Measurements from ENCODE around the gene ATP6V0D1.
"Not testable (repeated sequence)": the region's sequence is repeated elsewhere in the genome, so short reads cannot be mapped to it uniquely, and the experiment has no call there.

ATP6V0D1 gene

DNA sequence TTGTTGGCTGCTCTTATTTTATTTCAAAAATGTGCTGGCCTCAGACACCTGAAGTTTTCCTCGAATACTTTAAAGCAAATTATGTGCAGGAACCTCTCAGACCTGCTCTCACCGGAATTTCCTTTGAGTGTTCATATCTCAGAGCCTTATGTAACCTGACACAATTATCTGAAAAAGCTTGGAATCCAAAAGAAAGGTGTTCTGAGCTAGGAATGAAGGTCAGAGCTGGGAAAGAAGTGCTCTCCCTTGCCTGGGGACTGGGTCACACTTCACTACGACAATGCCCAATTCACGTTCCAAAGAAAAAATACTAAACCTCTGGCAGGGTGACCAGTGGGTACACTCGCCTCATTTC is 56.7 kb downstream of the ATP6V0D1 start:
- DNase-seq: no peak

DNA sequence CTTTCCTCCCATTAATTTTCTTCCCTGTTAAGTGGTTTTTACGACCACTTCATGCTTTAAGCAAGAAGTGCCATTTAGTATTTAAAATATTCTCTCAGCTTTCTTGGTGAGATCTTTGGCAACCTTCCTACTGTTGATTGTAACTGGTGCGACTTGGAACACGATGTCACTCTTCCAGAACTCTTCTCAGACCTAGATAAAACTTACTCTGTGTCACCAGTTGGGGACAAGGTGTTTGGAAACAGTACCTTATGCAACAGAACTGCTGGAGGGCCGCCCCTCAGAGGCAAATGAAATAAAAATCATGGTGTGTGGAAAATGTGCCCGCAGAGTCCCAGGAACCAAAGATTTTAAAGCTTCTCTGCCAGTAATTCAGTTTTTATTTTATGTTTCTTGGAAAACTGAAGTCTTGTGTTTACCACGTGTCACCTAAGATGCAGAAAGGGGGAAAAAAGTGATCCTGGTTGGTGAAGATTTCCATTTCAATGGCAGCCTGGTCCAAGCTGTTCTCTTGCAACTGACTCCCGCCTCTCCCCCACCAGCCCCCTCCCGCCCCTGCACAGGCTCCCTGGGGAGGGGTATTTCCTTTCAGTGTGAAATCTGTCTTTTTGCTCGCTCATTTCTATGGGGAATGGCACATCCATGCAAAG is 57.2 kb downstream of the ATP6V0D1 start:
- DNase-seq: no peak

DNA sequence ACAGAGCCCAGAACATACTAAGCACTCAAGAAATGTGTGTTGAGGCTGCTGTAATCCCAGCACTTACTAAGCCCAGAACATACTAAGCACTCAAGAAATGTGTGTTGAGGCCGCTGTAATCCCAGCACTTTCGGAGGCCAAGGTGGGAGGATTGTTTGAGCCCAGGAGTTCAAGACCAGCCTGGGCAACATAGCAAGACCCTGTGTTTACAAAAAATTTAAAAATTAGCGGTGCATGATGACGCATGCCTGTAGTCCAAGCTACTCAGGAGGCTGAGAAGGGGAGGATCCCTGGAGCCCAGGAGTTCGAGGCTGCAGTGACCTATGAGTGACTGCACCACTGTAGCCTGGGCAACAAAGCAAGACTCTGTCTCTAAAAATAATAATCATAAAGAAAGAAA is 57.9 kb downstream of the ATP6V0D1 start:
- no peak for DNase-seq

DNA sequence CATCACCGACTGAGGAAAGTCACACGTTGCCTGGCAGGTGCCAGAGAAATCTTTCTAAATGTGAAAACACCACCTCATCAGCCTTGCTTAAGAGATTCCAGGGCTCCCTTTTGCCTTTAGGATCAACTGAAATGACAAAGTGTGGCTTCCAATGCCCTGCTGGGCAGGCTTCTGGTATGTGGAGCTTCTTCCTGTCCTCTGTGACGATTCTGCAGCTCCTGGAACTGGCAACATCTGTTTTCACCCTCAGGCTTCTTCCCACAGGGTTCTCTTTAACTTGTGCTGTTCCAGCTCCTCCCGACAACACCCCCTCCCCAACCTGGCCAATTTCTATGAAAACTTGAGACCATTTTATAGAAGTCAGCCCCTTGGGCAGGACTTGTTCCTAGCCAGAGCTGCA is 59.9 kb downstream of the ATP6V0D1 start:
- no peak for DNase-seq

DNA sequence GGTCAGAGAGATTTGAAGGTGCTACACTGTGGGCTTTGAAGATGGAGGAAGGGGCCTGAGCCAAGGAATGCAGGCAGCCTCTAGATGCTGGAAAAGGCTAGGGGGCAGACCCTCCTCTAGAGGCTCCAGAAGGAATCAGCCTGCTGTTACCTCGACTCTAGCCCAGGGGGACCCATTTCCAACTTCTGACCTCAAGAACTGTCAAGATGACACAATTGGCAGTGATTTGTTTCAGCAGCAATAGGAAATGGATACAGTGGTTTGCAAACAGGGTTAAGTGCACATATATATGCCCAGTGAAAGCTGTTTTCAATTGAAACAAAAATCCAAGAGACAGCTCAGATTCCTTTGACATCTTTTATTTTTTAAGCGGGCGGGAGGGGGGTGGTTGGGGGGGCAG is 61.0 kb downstream of the ATP6V0D1 start:
- DNase-seq: no peak

DNA sequence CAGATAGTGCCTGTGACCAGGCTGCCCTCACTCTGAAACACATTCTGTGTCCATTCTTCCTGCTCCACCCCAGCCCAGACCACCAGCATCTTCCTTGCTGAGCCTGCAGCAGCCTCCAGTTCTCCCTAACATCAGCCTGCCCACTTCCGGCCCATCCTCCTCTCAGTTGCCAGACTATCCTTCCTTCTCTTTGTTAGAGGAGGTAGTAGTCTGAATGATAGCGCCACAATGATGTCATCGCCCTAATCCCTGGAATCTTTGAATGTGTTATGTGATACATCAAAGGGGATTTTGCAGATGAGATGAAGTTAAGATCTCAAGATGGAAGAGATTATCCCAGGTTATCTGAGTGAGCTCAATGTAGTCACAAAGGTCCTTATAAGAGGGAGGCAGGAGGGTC is 61.5 kb downstream of the ATP6V0D1 start:
- no peak for DNase-seq

DNA sequence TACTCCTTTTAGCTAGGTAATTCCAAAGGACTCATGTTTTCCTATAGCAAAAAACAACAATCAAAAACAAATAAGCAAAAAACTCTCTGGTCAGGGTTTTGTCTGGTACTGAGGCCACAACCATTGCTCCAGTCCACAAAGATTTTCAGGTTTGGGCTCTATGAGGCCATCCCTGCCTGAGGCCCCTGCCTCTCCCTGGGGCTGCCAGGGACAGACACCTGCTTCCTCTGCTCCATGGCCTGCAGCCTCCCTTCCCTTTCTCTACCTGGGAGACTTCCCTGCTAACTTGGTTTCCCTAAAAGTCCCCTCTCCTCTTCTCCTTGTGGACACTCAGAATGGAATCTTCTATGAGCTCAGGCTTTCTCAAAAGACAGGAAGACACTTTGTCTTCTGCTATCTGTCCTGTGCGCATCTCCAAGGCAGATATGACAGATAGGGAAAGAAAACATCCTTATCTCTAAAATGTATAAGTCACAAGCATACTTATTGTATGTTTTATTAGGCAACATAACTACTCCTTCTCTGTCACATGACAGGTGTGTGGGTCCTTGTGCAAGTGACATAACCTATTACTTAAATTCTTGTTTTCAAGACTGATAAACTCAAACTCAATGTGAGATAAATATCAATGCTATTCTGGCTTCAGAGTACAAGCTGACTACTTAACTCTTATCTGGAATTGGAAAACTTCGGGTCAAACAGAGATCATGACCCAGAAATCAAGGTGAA is 63.5 kb downstream of the ATP6V0D1 start:
- no peak for DNase-seq

DNA sequence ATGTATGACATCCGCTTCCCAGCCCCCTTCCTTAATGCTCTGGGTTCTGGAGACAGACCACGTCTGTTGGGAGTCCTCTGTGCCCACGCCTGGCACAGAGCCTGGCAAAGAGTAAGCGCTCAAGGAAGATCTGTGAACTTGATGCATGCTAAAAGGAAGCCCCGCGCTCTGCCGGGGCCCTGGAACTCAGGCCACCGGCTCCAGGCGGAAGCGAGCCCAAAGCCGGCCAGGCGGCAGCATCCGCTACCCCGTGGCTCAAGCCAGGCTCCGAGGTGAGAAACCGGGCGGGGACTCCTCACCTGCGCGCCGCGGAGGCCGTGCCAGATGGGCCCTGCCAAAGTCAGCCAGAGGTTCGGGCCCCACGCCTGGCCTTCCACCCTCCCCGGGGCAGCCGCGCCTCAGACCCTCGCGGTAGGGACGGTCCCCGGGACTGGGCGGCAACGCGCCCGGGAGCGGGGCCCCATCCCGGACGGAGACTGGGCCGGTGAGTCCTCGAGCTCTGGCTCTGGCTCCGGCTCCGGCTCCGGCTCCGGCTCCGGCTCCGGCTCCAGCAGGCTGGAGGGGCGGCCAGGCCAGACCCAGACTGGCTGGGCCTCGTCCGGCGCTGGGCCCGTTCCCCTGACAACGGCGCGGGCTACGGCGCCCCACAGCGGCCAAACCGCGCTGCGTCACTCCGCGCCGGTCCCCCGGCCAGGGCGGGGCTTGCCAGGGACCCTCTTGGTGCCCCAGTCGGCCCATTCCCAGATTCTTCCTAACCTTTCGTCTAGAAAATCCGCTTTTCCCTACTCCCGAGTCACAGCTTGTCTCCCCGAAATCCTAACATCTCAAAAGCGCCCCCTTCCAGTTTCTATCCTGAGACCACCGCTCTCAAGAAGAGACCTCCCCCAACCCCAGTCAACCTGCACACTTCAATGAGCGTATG is 64.8 kb downstream of the ATP6V0D1 start, which contains the start of gene ZDHHC1:
Gene ZDHHC1, minus strand, starts transcription at position 606 of the 922 bp plus-strand sequence. CDS start 8,702 bp downstream, outside the sequence.
- DNase-seq: peak; percentile 21

DNA sequence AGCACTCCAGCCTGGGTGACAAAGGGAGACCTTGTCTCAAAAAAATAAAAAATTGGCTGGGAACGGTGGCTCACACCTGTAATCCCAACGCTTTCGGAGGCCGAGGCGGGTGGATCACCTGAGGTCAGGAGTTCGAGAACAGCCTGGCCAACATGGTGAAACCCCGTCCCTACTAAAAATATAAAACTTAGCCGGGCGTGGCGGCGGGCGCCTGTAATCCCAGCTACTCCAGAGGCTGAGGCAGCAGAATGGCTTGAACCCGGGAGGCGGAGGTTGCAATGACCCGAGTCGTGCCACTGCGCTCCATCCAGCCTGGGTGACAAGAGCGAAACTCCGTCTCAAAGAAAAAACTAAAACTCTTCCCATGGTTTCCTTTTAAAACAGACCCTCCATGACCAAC is 65.5 kb downstream of the ATP6V0D1 start:
- DNase-seq: not testable (repeated sequence)

DNA sequence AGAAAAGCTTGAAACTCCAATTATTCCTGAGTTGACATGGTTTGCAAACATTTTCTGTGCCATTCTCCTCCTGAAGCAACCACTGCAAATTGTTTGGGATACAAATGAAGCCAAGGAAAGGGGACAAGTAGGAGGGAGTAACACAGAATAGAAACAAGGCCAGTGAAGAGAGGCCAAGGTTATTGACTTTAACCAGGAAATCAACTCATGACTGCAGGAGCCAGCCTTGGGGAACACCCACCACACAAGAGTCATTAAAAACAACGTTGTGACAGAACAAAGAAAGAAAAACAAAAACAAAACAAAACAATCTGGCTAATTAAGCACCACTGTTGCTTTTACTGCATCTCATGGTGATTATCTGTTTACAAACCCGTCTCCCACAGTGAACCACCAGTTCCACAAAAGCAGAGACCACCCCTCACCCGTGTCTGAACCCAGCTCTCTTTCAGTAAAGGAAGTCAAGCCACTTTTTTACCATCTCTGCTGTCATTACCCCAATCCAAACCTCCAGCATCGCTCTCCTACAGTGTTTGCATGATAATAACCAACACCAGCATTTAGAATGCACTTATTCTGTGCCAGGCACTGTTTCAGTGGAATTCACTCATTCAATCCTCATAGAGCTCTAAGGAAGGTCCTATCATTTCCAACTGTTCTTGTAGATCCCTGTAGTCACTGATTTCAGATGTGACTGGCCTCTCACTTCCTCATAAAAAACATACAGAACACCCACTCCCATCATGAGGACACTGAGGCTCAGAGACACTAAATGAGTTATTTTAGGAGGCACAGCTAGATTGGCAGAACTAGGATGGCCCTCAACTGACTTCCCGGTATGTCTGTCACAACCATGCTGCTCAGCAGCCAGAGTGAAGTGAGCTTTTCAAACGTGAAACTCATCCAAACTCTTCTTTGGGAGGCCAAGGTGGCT is 66.7 kb downstream of the ATP6V0D1 start:
- DNase-seq: no peak

DNA sequence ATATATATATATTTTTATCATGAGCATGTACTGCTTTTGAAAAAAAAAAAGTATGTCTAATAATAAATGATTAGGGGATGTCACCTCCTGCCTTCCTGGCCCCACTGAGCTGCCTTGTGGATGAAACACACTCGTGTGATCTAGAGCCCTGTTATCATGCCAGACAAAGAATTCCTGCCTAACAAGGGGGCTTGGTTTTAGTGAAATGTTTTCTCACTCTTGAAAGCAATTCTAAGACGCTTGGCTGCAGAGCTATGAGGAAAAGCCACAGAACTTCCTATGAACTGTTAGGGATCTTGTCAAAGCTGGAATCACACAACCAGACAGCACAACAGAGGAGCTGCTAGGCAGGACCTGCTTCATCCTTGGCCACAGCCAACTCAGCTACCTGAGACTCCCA is 68.7 kb downstream of the ATP6V0D1 start:
- DNase-seq: no peak

DNA sequence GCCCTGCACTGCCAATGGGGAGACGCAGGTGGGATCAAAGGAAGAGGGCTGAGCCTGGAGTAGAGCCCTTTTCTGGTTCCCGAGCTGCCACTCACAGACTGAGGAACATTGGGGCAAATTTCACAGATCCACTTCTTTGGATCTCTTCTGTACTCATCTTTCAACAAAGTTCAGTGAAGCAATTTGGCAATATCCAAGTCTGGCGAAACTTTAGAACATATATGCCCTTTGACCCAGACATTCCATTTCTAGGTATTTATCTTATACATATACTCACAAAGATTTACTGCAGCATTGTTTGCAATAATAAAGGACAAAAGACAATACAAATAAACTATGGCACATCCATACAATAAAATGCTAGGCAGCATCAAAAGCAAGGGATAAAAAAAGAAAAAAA is 69.6 kb downstream of the ATP6V0D1 start:
- DNase-seq: no peak

DNA sequence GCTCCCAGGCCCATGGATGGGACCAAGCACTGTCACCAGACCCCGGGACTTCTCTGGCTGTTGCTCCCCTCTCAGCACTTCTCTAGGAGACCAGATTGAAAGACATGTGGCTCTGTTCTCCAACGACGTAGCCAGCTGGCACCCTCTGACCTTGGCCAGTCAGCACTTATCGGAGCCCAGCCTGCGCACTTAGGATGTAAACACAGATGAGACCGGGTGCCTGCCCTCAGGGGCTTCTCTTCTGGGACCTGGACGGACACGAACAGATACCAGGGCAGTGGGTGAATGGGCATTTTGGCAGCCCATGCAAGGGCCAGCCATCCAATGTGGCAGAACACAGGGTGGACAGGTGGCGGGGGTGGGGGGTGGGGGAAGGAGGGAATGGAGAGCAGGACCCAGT is 71.3 kb downstream of the ATP6V0D1 start:
- no peak for DNase-seq

DNA sequence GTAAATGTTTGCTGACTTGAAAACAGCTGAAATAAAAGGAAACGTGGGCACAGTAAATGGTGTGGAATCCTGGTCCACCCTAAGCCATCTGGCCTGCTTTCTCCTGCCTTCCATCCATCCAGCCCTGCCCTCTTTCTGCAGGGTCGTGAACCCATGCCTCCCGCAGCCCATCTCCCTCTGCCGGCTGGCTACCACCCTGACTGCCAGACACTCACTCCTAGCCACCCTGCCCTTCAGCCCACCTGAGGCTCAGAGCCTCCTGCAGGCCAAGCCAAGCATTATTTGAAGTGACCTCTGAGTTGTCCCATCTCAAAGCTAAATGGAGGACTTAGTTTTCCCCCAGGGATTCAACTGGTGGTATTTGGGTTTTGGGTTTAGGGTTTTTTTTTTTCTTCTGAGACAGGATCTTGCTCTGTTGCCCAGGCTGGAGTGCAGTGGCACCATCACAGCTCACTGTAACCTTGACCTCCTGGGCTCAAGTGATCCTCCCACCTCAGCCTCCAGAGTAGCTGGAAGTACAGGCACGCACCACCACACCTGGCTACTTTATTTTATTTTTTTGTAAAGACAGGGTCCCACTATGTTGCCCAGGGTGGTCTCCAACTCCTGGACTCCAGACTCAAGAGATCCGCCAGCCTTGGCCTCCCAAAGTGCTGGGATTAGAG is 73.0 kb downstream of the ATP6V0D1 start:
- no peak for DNase-seq

DNA sequence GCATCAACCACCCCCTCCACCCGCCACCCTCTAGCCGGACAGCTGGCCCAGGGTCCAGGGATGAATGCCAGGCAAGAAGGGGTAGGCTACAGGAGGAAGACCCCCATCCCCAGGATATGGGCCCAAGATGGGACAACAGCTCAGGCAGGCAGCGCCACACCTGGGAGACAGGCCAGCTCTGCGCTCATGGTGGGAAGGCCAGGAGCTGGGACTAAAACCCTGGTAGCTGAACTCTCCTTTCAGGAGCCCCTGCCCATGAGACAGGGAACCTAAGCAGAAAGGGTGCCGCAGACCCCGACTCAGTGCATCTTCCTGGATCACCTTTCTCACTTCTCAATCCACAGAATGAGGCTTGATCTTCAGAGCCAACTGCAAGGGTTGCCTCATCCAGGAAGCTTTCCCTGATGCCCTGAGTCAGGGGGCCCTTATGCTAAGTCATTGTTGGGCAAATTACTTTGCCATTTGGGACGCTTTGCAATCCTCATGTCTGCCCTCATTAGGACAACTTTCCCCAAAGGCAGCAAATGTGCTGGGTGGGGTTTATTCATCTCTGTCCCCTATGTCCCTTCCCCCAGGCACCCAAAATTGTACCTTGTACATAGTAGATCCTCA is 73.7 kb downstream of the ATP6V0D1 start:
- DNase-seq: no peak

DNA sequence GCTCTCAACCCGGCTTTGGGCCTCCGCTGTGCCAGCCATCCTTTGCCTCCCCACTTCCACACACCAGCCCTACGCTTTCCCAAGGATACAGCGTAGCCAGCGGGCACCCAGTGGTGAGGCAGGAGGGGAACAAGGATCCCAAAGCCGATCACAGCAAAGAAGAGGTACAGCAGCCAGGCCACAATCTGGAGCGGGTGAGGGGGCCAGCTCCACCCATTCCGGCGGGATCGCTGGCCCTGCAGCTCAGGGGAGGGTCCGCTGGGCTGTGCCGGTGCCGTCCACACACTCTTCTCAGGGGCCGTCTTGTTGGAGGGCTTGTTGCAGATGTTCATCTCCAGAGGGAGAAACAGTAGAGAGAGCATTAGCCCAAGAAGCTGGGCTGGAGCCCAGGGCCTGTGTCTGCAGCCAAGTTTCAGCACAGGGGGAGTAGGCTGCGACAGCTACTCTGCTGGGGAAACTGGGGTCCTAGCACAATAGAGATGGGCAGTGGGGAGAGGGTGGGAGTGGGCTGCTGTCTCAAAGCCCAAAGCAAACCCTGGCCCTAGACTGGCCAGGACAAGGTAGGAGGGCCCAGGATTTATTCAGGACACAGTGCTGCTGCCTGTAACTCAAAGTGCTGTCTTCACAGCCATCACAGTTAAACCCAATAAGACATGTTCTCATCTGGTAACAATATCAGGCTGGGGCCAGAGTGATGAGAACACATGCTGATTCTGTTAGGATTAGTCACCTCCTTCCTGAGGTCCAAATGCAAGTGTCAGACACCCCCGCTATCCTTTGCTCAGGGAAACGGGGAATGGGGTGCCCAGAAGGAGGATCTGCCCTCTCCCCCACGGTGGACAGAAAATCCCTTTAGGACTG is 74.6 kb downstream of the ATP6V0D1 start:
- no peak for DNase-seq

DNA sequence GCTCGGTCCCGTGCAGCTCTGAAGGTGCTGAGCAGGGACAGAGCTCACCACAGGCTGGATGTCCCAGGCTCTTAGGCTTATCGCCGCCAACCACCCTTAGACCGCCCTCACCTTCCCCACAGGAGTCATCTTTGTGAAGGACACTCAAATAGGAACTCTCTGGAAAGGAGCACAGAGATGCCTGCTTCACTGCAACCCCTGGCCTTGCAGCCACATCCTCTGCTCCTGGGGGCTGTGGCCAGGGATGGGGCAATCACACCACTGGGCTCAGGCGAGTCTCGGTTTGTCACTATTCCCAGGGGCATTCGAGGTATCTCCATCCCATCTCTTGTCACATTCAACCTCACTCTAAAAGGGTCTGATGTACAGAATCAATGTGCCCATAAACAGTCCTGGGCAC is 75.6 kb downstream of the ATP6V0D1 start:
- no peak for DNase-seq

DNA sequence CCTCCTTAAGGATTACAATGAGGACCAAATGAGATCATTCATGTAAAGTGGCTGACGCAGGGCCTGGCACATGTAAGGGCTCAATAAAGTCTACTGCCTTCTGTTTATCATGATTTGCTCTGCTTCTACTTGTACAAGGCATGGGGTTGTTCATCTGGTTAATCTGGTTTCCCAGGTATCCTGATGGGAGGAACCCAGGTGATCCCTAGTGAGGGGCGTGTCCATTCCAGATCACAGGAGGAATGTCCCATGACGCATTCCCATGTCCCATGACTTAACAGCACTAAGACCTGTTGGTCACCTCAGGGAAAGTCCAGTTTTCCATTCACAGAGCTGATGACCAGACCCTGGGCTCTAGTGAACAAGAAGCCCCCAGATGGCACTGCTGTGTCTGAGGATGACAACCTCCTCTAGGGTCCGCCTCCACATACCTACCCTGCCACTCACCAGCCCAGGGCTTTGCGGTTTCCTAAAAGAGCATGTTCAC is 76.2 kb downstream of the ATP6V0D1 start:
- no peak for DNase-seq

DNA sequence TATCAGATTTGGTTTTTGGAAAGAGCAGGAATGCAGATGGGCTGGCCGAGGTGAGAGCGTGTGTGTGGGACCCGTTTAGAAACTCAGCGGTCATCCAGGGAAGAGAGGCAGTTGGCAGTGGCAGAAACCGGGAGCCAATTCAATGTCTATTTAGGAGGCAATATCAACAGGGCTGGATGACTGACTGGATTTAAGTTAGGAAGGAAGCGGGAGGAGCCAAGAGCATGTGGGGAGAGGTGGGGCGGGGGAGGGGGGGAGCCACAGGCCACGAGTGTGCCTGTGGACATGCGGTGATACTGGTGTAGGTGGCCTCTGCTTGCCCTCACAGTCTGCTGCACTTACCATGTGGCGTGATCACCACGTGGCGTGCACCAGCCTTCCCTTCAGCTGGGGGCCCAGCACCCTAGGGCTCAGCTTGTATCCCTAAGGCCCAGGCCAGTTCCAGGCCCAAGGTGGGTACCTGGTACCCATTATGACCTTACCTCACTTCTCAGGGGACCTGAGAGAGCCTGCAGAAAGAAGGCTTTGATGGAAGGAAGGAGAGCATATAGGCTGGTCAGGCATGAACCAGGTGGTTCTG is 76.9 kb downstream of the ATP6V0D1 start:
- DNase-seq: no peak

DNA sequence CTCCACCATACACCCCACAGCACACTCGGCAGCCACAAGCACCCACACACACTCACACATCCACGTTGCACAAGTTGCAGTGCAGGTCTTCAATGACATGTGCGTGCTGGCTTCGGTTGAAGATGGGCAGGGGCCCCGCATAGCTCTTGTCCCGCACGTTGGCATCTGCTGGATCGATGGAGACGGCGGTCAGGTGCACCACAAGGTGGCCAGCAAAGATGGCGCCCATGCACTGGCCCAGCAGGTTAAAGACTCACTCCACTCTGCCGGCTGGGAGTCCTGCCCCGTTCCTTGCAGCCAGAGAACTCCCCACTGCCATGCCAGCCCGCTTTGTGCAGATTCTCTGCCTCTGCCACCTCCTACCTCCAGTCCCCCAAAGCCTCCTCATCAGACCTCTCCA is 80.1 kb downstream of the ATP6V0D1 start:
- no peak for DNase-seq

Measured in activated effector memory CD4-positive, alpha-beta T cell treated with Interleukin-2 at 50 U/mL for 16 hours (primary cell).